Measurements from ENCODE around the gene VIPR2. TPM values are rescaled to one million over a fixed set of nuclear protein-coding genes. Genes with fewer than 3 reads are reported as not detected.

VIPR2 gene
- total RNA-seq, 4 donors from 2014 or later = 0.38 to 2.4 (median 0.56) TPM

DNA sequence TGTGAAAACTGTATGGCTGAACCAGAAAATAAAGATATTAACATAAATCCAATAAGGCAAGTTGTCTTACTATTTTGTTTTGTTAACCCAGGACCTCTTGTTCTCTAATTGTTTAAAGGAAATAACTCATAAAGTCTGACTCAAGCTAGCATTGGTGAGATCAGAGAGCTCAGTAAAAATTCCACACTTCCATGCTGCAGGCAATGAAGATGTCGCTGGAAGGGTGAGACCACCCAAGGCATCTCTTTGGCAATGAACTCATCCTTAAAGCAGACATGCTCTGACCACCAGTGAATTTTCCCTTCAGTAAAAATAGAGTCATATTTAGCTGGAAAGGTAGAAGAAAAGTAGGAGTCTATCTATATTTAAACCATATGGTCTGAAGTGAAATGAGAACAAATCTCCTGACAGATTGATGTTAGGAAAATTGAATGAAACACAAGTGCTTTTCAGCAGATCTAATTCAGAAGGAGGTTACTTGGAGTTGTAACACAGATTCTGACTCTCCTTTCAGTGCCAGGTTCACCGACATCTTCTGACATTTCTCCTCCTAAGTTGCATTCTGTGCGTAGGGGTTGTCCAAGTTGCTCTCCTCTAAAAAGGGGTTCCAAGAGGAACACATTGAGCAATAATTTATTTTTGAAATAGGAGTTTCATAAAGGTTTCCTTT, 32.8 kb upstream of the VIPR2 start:
- TF ChIP-seq, protein P1, sequence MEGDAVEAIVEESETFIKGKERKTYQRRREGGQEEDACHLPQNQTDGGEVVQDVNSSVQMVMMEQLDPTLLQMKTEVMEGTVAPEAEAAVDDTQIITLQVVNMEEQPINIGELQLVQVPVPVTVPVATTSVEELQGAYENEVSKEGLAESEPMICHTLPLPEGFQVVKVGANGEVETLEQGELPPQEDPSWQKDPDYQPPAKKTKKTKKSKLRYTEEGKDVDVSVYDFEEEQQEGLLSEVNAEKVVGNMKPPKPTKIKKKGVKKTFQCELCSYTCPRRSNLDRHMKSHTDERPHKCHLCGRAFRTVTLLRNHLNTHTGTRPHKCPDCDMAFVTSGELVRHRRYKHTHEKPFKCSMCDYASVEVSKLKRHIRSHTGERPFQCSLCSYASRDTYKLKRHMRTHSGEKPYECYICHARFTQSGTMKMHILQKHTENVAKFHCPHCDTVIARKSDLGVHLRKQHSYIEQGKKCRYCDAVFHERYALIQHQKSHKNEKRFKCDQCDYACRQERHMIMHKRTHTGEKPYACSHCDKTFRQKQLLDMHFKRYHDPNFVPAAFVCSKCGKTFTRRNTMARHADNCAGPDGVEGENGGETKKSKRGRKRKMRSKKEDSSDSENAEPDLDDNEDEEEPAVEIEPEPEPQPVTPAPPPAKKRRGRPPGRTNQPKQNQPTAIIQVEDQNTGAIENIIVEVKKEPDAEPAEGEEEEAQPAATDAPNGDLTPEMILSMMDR (IDR thresholded peaks at IDR 0.05; ENCODE audit: low read depth) = no peak

DNA sequence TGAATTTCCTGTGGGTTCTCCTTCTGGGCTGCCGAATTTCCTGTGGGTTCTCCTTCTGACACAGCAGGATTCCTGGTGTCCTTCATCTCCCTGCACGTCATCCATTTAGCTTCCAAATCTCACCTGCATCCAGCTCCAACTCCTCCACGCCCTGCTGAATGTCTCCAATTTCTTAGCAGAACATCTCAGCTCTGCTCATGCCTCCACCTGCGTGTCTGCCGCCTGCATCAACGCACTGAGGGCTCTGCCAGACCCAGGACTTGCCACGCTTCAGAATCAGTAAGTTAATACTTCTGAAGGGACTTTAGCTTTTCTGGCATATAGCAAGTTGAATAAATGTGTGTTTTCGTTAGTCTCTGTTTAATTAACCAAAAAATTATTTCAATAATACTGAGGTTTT, 31.1 kb upstream of the VIPR2 start:
- TF ChIP-seq, protein P1 (IDR thresholded peaks at IDR 0.05; ENCODE audit: low read depth) = no peak

DNA sequence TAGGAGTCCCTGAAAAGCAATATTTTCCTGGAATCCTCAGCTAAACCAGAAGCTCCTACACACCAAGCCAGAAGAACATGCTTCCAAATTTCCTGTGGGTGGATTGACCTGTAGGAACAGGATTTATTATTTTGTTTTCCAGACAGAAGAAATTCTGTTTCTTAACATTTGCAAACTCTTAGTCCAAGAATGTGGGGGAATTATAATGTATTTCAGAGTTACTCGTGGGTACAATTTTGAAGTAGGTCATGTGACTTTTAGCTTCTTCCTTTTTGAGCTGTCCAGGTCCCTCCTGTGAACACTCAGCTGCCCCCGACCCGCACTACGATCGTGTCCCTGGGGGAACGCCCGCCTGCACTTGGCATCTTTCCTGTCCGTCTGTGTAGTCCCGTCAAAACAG, 27.7 kb upstream of the VIPR2 start:
- TF ChIP-seq, protein P1 (IDR thresholded peaks at IDR 0.05; ENCODE audit: low read depth) = no peak

DNA sequence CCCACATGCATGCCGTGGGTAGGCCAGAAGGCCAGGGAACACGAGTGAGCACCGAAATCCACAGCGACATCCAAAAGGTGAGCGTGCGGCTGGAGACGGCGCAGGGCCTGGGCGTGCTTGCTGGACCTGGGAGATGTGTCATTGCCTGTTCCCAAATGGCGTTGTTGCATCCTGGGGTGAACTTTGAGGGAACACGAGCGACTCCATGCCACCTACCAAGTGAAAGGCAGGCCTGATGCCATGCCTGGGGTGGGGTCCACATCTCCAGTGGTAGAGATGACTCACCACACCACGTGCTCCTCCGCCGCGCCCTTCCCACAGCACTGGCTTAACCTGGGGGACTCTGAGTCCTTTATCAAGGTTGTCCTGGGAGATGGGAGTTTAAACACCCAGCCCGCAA, 24.7 kb upstream of the VIPR2 start:
- TF ChIP-seq, protein P1 (IDR thresholded peaks at IDR 0.05; ENCODE audit: low read depth) = no peak

DNA sequence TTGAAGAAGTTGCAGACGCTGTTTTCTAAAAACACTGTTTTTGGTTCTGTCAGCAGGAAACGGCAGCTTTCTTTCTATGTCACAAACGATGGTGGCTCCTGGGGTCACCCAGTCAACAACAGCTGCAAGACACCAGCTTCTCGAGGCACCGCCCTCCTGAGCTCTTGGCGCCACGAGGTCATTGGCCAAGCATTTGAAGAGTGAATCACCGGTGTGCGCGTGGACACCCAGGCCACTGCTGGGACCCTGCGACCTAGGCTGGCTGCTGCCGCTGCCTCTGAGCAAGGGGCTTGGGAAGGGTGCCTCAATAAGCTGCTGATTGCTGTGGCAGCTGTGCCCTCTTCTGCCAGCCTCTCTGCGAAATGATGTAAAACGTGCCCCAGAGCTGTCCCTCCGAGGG, 22.5 kb upstream of the VIPR2 start:
- TF ChIP-seq, protein P1 (IDR thresholded peaks at IDR 0.05; ENCODE audit: low read depth) = no peak

DNA sequence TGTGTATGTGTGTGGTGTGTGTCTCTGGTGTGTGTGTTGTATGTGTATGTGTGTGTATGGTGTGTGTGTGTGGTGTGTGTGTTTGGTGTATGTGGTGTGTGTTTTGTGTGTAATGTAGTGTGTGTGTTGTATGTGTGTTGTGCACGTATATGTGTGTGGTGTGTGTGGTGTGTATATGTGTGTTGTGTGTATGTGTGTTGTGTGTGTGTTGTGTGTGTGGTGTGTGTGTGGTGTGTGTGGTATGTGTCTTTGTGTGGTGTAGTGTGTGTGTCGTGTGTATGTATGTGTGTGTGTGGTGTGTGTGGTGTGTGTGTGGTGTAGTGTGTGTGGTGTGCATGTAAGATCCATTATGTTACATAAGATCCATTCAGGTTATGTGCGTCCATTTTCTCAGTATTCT, 21.9 kb upstream of the VIPR2 start:
- TF ChIP-seq, protein P1 (IDR thresholded peaks at IDR 0.05; ENCODE audit: low read depth) = no peak

DNA sequence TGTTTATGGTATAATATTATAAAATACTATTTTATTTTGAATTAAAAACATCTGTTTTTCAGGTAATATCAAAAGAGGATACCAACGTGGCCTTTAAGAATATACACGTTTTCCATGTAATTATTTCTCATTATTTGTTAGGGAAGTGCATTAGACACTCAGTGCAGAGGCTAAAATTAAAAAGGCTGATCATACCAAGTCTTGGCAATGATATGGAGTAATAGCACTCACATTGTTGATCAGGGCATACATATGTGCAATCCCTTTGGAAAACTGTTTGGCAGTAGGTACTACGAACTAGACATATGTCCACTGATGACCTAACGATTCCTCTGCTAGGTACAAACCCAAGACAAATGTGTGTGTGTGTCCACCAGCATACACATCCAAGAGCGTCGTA, 20.7 kb upstream of the VIPR2 start:
- TF ChIP-seq, protein P1 (IDR thresholded peaks at IDR 0.05; ENCODE audit: low read depth) = no peak

Measured in subcutaneous adipose tissue (tissue), 4 donors.